Right atrium auricular region (tissue), 2 donors: Measurements from ENCODE around the gene GPX4. TPM values are rescaled to one million over a fixed set of nuclear protein-coding genes. Genes with fewer than 3 reads are reported as not detected.
A peak's percentile ranks its signal among the peaks of the same experiment; 100 is the strongest.

Experiments used
- DNase-seq: peaks from one replicate; pipeline ENCODE4 v3.0.0-alpha.2; 2019; ENCODE audit warnings: low spot score
- H3K27ac ChIP-seq, 2 donors: fragments of 200-600 bp; sonication (generic); 1 replicate in 1 of 2; 2 replicates in 1 of 2; pipeline ENCODE4 v1.5.1; 2016 to 2019
- H3K27me3 ChIP-seq, 2 donors: fragments of 200-600 bp; sonication (generic); one replicate each; pipeline versions ENCODE4 v1.5.1 to v1.6.0; 2017 to 2019
- H3K36me3 ChIP-seq: fragments of 200-600 bp; sonication (generic); one replicate; pipeline ENCODE4 v1.5.1; 2016
- H3K4me1 ChIP-seq, 2 donors: fragments of 200-600 bp; sonication (generic); one replicate each; pipeline versions ENCODE4 v1.5.1 to v1.6.0; 2017 to 2019
- H3K4me3 ChIP-seq, 2 donors: fragments of 200-600 bp; sonication (generic); 1 replicate in 1 of 2; 2 replicates in 1 of 2; pipeline ENCODE4 v1.5.1; 2017 to 2019; ENCODE audit warnings: mild to moderate bottlenecking in 1 of 2, moderate library complexity in 1 of 2
- H3K9me3 ChIP-seq, 2 donors: fragments of 200-600 bp; sonication (generic); one replicate each; pipeline ENCODE4 v1.5.1; 2019
- total RNA-seq, 2 donors: library from RNA; depleted of rRNA; stranded (reverse); fragments of >200 nt; gene quantifications; one replicate each; pipeline ENCODE4 v1.1.0, GENCODE V29; 2016
- TF ChIP-seq, protein P1 (sequence below), 2 donors: fragments of 200-600 bp; sonication (generic); IDR thresholded peaks; one replicate each; pipeline ENCODE4 v1.5.1; 2019; ENCODE audit warnings: antibody characterized with exemption in 2 of 2

The GPX4 gene
- total RNA-seq, 2 donors from 2014 or later, result 404 to 529 TPM

DNA sequence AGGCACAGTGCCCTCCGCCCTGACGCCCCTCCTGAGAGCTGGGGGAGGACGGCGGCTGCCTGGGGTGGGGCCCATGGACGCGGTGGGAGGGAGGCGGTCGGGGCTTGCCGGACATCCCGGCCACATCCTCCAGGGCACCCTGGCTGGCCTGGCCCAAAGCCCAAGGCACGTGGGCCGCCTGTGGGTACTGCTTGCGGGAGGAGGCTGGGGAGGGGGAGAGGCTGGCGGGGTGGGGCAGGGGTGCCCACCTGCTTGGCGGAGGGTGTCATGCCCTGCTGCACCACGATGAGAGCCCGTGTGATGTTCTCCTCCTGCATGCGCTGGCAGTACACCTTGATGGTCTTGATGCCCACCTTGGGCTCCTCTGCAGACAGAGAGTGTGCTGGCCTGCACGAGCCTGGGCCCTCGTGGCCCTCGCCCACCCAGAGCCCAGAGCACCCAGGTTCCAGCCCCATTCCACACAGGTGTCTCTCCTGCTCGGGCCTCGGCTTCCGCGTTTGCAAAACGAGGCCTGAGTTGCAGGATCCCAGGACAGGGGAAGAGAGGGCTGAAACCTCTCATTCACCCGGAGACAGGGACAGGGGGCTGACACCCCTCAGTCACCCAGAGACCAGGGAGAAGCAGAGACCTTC lies 12.1 kb upstream of the GPX4 start:
- Histone ChIP-seq H3K4me1 (peaks cover 0 to 34% of the 10 kb centered on the region in 2 donors), H3K36me3 (peaks cover 46% of the 10 kb centered on the region)
- DNase-seq, result no peak

DNA sequence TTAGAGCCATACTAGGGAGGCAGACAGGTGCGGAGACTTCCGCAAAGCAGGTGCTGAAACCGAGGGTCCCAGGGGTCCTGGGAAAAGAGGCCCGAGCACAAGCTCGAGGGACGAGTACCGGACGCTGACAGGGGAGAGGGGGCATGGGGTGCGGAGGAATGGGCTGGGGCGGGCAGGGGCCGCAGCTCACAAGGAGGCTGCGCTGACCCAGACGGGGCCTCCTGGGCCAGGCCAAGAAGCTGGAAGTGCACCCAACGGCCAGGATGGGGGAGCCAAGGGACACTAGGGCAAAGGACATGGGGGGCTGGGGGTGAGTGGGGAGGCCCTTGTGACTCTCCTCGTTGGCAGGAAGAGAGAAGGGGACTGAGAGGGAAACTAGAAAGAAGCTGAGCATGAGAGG lies 10.5 kb upstream of the GPX4 start:
- TF ChIP-seq, protein P1, sequence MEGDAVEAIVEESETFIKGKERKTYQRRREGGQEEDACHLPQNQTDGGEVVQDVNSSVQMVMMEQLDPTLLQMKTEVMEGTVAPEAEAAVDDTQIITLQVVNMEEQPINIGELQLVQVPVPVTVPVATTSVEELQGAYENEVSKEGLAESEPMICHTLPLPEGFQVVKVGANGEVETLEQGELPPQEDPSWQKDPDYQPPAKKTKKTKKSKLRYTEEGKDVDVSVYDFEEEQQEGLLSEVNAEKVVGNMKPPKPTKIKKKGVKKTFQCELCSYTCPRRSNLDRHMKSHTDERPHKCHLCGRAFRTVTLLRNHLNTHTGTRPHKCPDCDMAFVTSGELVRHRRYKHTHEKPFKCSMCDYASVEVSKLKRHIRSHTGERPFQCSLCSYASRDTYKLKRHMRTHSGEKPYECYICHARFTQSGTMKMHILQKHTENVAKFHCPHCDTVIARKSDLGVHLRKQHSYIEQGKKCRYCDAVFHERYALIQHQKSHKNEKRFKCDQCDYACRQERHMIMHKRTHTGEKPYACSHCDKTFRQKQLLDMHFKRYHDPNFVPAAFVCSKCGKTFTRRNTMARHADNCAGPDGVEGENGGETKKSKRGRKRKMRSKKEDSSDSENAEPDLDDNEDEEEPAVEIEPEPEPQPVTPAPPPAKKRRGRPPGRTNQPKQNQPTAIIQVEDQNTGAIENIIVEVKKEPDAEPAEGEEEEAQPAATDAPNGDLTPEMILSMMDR (IDR thresholded peaks at IDR 0.05), result no peak
- DNase-seq, result no peak
- no peak overlapping the region for H3K4me3 ChIP-seq
- H3K27ac ChIP-seq, result no peak overlapping the region
- no peaks in the 10 kb centered on the region for H3K9me3 ChIP-seq
- H3K4me1 ChIP-seq, result peaks cover 0 to 37% of the 10 kb centered on the region in 2 donors
- H3K36me3 ChIP-seq, result peaks cover 44% of the 10 kb centered on the region
- H3K27me3 ChIP-seq, result no peaks in the 10 kb centered on the region

More for the DNA sequence above, 12.1 kb upstream of the GPX4 start:
- H3K27me3 ChIP-seq, result no peaks in the 10 kb centered on the region
- no peaks in the 10 kb centered on the region for H3K9me3 ChIP-seq
- no peak overlapping the region for H3K4me3 ChIP-seq
- no peak overlapping the region for H3K27ac ChIP-seq
- TF ChIP-seq, protein P1 (IDR thresholded peaks at IDR 0.05), result no peak

DNA sequence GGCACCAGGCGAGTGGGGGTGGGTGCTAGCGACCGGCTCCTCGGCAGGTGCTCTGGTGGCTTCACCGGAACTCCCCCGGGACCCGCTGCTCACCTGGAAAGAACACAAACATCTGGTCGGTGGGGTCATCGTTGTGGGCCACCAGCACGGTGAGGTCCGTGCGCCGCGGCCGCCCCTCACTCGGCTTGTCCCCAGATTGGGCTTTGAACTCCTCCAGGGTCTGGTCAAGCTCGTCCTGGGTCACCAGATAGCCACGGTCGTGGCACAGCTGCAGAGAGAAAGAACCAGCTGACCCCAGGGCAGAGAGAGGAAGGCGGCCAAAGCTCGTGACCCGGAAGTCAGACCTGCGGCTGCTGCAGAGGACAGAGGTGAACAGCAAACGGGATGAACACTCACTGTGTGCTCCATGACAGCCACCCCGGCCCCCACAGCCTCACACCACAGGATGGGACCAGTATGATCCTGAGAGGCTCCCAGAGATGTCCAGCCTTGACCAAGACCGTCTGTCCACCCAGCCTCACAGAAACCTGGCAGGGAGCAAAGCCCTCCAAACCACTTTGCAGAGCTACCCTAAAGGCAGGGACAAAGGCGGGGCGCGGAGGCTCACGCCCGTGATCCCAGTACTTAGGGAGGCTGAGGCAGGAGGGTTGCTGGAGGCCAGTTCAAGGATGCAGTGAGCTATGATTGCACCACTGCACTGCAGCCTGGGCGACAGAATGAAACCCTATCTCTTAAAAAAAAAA lies 9.8 kb upstream of the GPX4 start:
- DNase-seq, result no peak
- Histone ChIP-seq H3K27me3 (no peaks in the 10 kb centered on the region), H3K9me3 (no peaks in the 10 kb centered on the region), H3K4me3 (peak overlapping the region; percentile 91 to 98), H3K36me3 (peaks cover 38% of the 10 kb centered on the region), H3K4me1 (peaks cover 0 to 37% of the 10 kb centered on the region in 2 donors), H3K27ac (peak overlapping the region in 1 of 2 donors; percentile 77)
- TF ChIP-seq, protein P1 (IDR thresholded peaks at IDR 0.05), result no peak

- Histone ChIP-seq H3K27ac (peak overlapping the region; percentile 76 to 77), H3K36me3 (peaks cover 33% of the 10 kb centered on the region), H3K4me3 (peak overlapping the region; percentile 91 to 98), H3K4me1 (peaks cover 0 to 37% of the 10 kb centered on the region in 2 donors), H3K9me3 (no peaks in the 10 kb centered on the region), H3K27me3 (no peaks in the 10 kb centered on the region)
- no peak for DNase-seq
- TF ChIP-seq, protein P1 (IDR thresholded peaks at IDR 0.05), result no peak
Measured at GRCh38 chr19:1094655-1094977, 9.2 kb upstream of the GPX4 start.

GRCh38 chr19:1094978-1095701 lies 8.7 kb upstream of the GPX4 start, which contains the start of gene POLR2E:
TSS of gene POLR2E (minus strand) at chr19:1095375. CDS start at chr19:1095315, 60 bp downstream.
- Histone ChIP-seq H3K27me3 (no peaks in the 10 kb centered on the region), H3K36me3 (peaks cover 28% of the 10 kb centered on the region), H3K4me1 (peaks cover 0 to 42% of the 10 kb centered on the region in 2 donors), H3K27ac (peak within 1 kb of the TSS; percentile 76 to 77), H3K9me3 (no peaks in the 10 kb centered on the region), H3K4me3 (peak within 1 kb of the TSS; percentile 91 to 98)
- peak; percentile 99 for DNase-seq
- TF ChIP-seq, protein P1 (IDR thresholded peaks at IDR 0.05), result peak in 1 of 2 donors; percentile 10
